Measurements from ENCODE around the gene FRS3. TPM values are rescaled to one million over a fixed set of nuclear protein-coding genes. Genes with fewer than 3 reads are reported as not detected.

Gene FRS3
- total RNA-seq: 10 to 100 TPM in 1 of 2 donors, 1 to 10 TPM in 1; 5.9 to 18.4 TPM

GRCh38 chr6:41779788-41780550 is at the start of gene FRS3:
TSS of gene FRS3 (minus strand) at chr6:41779900. CDS start at chr6:41776987, 2,913 bp downstream.
- peak; percentile 97 for DNase-seq (ENCODE audit: low spot score)
- Histone ChIP-seq H3K9me3 (no peaks in the 10 kb centered on the region), H3K36me3 (no peaks in the 10 kb centered on the region), H3K4me3 (peak within 1 kb of the TSS; percentile 45 to 65), H3K27me3 (replicated peaks; ENCODE audit: insufficient read depth) (no peaks in the 10 kb centered on the region), H3K4me1 (replicated peaks) (peaks cover 16% of the 10 kb centered on the region), H3K27ac (peak within 1 kb of the TSS; percentile 82 to 89)
- intact Hi-C loops (cut with DNase I): loop anchor here (1.0 to 10.0 kb wide), 3 partner anchors 157 to 264 kb away; no protein-coding TSS in a partner anchor
- TF ChIP-seq CTCF (IDR thresholded peaks at IDR 0.05): peak; percentile 91 to 99 (median 96)
- TF ChIP-seq POLR2AphosphoS5 (IDR thresholded peaks at IDR 0.05): peak; percentile 86
- peak; percentile 57 for TF ChIP-seq POLR2A (IDR thresholded peaks at IDR 0.05)
- under 1% methylated on average over 45 of the region's 73 CpGs for WGBS

GRCh38 chr6:41826343-41827022 is 46.8 kb upstream of the FRS3 start:
- WGBS: 100% methylated on average over 2 of the region's 2 CpGs
- Histone ChIP-seq H3K27me3 (replicated peaks; ENCODE audit: insufficient read depth) (no peaks in the 10 kb centered on the region), H3K27ac (no peak overlapping the region), H3K36me3 (no peaks in the 10 kb centered on the region), H3K4me3 (no peak overlapping the region), H3K9me3 (no peaks in the 10 kb centered on the region), H3K4me1 (replicated peaks) (no peaks in the 10 kb centered on the region)
- intact Hi-C loops (cut with DNase I): no loop called here
- TF ChIP-seq POLR2A (IDR thresholded peaks at IDR 0.05): no peak
- DNase-seq (ENCODE audit: low spot score): no peak

- no peak for DNase-seq (ENCODE audit: low spot score)
- TF ChIP-seq CTCF (IDR thresholded peaks at IDR 0.05) (no peak), POLR2AphosphoS5 (IDR thresholded peaks at IDR 0.05) (peak; percentile 48)
Measured at GRCh38 chr6:41824571-41825569, 45.2 kb upstream of the FRS3 start.

GRCh38 chr6:41823178-41823577 is 43.5 kb upstream of the FRS3 start:
- intact Hi-C loops (cut with DNase I): no loop called here
- H3K27ac ChIP-seq: no peak overlapping the region
- 89% methylated on average over 1 of the region's 1 CpG for WGBS
- H3K36me3 ChIP-seq: no peaks in the 10 kb centered on the region
- TF ChIP-seq POLR2AphosphoS5 (IDR thresholded peaks at IDR 0.05) (no peak), POLR2A (IDR thresholded peaks at IDR 0.05) (no peak), CTCF (IDR thresholded peaks at IDR 0.05) (no peak)
- H3K9me3 ChIP-seq: no peaks in the 10 kb centered on the region
- no peaks in the 10 kb centered on the region for H3K27me3 ChIP-seq (replicated peaks; ENCODE audit: insufficient read depth)
- no peak overlapping the region for H3K4me3 ChIP-seq
- H3K4me1 ChIP-seq (replicated peaks): no peaks in the 10 kb centered on the region
- no peak for DNase-seq (ENCODE audit: low spot score)

More at GRCh38 chr6:41824571-41825569, 45.2 kb upstream of the FRS3 start:
- no peaks in the 10 kb centered on the region for H3K4me1 ChIP-seq (replicated peaks)
- H3K36me3 ChIP-seq: no peaks in the 10 kb centered on the region
- no peaks in the 10 kb centered on the region for H3K27me3 ChIP-seq (replicated peaks; ENCODE audit: insufficient read depth)
- no peak overlapping the region for H3K27ac ChIP-seq
- no peaks in the 10 kb centered on the region for H3K9me3 ChIP-seq
- no peak overlapping the region for H3K4me3 ChIP-seq
- 68% methylated on average over 13 of the region's 13 CpGs for WGBS
- intact Hi-C loops (cut with DNase I): no loop called here

GRCh38 chr6:41822021-41822420 is 42.3 kb upstream of the FRS3 start:
- WGBS: 97% methylated on average over 1 of the region's 1 CpG
- no peak for TF ChIP-seq POLR2AphosphoS5 (IDR thresholded peaks at IDR 0.05)
- no peak for TF ChIP-seq CTCF (IDR thresholded peaks at IDR 0.05)
- TF ChIP-seq POLR2A (IDR thresholded peaks at IDR 0.05): no peak
- Histone ChIP-seq H3K27me3 (replicated peaks; ENCODE audit: insufficient read depth) (no peaks in the 10 kb centered on the region), H3K4me1 (replicated peaks) (no peaks in the 10 kb centered on the region), H3K9me3 (no peaks in the 10 kb centered on the region), H3K4me3 (no peak overlapping the region), H3K36me3 (no peaks in the 10 kb centered on the region), H3K27ac (no peak overlapping the region)
- DNase-seq (ENCODE audit: low spot score): no peak
- intact Hi-C loops (cut with DNase I): no loop called here
